ENCODE measurements around the gene UBE2D1.

The UBE2D1 gene

DNA sequence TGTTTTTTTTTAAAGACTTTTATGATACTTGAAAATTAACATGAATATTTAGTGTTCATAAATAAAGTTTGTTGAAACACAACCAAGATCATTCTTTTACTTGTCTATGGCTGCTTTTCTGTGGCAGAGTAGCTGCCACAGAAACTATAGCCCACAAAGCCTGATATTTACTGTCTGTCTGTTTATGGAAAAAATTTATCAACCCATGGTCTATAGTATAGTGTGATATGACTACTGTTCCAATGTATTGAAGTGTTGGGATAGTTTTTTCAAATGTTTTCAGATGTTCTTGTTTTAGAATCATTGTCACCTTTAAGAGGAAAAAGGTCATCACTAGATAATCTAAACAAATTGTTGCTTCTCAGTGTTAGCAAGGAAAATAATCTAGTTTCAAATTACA is 61.3 kb downstream of the UBE2D1 start:
- no peak overlapping the region for H3K27ac ChIP-seq
- TF ChIP-seq, protein P1, sequence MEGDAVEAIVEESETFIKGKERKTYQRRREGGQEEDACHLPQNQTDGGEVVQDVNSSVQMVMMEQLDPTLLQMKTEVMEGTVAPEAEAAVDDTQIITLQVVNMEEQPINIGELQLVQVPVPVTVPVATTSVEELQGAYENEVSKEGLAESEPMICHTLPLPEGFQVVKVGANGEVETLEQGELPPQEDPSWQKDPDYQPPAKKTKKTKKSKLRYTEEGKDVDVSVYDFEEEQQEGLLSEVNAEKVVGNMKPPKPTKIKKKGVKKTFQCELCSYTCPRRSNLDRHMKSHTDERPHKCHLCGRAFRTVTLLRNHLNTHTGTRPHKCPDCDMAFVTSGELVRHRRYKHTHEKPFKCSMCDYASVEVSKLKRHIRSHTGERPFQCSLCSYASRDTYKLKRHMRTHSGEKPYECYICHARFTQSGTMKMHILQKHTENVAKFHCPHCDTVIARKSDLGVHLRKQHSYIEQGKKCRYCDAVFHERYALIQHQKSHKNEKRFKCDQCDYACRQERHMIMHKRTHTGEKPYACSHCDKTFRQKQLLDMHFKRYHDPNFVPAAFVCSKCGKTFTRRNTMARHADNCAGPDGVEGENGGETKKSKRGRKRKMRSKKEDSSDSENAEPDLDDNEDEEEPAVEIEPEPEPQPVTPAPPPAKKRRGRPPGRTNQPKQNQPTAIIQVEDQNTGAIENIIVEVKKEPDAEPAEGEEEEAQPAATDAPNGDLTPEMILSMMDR (conservative IDR thresholded peaks at IDR 0.05), result no peak

DNA sequence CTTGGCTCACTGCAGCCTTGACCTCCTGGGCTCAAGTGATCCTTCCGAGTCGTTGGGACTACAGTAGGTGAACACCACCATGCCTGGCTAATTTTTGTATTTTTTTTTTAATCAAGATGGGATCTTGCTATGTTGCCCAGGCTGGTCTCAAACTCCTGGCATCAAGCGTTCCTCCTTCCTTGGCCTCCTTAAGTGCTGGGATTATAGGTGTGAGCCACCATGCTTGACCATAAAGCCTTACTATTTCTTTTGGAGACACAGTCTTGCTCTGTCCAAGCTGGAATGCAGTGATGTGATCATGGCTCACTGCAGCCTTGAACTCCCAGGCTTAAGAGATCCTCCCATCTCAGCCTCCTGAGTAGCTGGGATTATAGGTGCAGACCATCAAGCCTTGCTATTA is 63.0 kb downstream of the UBE2D1 start:
- H3K27ac ChIP-seq, result no peak overlapping the region
- TF ChIP-seq, protein P1 (conservative IDR thresholded peaks at IDR 0.05), result no peak

DNA sequence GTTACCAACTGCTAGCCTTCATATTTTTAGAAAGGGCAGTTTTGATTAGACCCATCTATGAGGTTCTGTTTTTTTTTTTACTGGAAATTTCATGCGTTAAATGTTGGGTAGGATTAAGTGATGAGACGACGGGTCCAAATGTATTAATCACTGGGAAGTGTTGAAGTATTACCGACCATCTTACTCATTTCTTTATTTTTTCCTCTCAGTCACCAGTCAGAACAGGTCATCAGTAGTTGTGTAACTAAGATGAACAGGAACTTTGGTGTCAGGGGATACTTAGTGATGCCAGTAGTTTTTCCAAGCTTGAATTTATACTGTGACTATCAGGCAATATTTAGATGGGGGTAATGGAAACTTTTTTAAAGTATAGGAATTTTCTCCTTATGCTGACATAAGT is 64.6 kb downstream of the UBE2D1 start:
- TF ChIP-seq, protein P1 (conservative IDR thresholded peaks at IDR 0.05), result no peak
- no peak overlapping the region for H3K27ac ChIP-seq

DNA sequence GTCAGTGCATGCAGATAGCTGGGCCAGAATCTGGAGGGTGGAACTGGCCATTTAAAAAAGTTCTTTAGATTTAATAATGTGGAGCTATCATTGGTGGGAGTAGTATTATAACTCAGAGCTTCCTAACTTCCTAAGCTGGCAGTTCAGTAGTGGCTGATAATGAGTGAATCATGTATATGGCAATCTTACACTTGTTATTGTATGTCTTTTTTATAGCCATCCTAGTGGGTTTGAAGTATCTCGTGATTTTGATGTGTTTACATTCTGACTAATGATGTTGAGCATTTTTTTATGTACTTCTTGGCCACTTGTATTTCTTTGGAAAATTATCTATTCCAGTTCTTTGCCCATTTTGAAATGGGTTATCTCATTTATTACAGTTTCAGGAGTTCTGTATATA is 65.8 kb downstream of the UBE2D1 start:
- H3K27ac ChIP-seq, result no peak overlapping the region
- TF ChIP-seq, protein P1 (conservative IDR thresholded peaks at IDR 0.05), result no peak

DNA sequence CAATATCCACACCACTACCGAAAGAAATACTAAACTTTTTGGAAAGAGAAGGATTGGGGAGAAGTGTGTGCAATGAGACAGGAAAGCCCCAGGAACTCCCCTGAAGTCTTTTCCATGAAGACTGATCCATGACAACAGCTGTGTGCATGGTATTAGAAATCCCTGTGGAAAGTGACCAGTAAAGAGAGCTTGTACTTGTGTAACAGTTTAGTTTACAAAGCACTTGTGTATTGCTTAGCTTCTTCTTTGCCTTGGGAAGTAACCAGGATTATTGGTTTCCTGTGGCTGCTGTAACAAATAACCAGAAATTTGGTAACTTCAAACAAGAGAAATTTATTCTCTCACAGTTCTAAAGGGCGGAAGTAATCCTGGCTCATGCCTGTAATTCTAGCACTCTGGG is 69.2 kb downstream of the UBE2D1 start:
- H3K27ac ChIP-seq, result no peak overlapping the region
- TF ChIP-seq, protein P1 (conservative IDR thresholded peaks at IDR 0.05), result no peak

DNA sequence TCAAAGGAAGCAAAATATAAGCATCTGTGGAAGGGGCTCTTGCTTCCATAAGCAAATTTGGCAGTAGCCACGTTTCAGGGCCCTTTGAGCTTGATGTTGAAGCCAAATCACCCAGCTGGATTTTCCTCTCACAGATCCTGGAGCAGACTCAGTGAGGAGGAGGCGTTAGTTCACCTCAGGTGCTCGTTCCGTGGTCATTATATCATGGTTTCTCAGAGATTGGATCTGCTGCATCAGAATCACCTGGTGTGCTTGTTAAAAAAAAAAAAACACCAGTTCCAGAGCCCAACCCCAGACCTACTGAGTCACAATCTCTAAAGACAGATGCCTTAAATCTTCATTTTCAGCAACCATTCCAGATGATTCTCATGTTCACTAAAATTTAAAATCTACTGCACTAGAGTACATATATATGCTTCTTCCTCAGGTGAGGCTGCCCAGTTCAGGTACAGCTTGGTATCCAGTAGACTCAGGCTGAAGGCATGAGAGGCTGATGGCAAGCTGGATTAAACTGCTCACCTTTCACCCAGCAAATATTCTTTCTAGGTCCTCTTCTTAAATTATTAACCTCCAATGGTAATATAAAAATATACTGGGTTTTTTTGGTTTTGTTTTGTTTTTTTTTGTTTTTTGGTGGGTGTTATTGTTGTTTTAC is 75.3 kb downstream of the UBE2D1 start:
- TF ChIP-seq, protein P1 (conservative IDR thresholded peaks at IDR 0.05), result no peak

DNA sequence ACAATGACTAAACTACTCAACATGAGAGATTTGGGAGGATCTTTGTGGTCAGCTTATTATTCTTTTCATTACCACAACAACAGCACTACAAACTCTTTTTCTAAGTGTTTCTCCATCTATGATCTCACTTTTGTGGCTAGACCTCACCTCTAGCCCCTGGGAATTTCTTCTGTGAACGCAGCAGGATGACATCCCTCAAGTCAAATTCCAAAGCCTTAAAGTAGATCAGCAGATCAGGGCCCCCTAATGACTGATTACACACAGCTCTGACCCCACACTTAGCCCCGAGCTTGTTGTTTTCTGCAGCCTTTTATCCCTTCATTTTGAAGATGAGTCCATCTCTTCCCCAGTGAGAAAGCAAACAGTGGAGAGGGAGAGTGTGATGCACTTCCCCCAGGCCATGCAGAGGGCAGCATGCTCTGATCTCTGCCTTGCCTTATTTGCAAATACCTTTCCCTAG is 77.7 kb downstream of the UBE2D1 start:
- no peak overlapping the region for H3K27ac ChIP-seq
- TF ChIP-seq, protein P1 (conservative IDR thresholded peaks at IDR 0.05), result no peak; the same call in 1 of the 2 replicates

More for the DNA sequence above, 75.3 kb downstream of the UBE2D1 start:
- H3K27ac ChIP-seq, result no peak overlapping the region
